NCI-H1417 (cell line): Measurements from ENCODE around the gene TRAPPC12.
"Not testable (repeated sequence)": the region's sequence is repeated elsewhere in the genome, so short reads cannot be mapped to it uniquely, and the experiment has no call there.

Experiments
- DNase-seq, 3 experiments: peaks; one replicate each; lab custom pipeline; 2025; lab: John Stamatoyannopoulos, UW

TRAPPC12 gene

GRCh38 chr2:3379647-3380534 lies at the start of gene TRAPPC12:
TSS of gene TRAPPC12 (plus strand) at chr2:3379694. CDS start at chr2:3387624, 7,930 bp downstream.
- DNase-seq, result peak; percentile 94 to 98 (median 97)

DNA sequence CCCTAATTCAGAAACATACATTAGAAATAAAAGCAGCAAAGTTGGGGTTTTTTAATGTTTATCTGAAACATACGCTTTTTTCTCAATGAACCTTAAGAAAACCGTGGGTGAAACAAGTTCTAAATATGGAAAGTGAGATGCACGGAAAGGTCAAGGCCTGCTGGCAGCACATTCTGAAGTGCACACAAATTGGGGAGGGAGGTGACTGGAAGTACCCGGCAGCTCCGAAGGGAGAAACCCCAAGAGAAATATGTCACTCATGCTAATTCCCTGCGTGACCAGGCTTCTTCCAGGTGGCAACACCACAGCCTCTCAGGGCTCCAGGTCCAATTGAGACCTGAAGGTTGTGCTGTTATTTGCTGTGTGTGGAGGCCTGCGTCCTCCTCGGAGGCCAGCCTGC lies 47.4 kb upstream of the TRAPPC12 start:
- no peak for DNase-seq

DNA sequence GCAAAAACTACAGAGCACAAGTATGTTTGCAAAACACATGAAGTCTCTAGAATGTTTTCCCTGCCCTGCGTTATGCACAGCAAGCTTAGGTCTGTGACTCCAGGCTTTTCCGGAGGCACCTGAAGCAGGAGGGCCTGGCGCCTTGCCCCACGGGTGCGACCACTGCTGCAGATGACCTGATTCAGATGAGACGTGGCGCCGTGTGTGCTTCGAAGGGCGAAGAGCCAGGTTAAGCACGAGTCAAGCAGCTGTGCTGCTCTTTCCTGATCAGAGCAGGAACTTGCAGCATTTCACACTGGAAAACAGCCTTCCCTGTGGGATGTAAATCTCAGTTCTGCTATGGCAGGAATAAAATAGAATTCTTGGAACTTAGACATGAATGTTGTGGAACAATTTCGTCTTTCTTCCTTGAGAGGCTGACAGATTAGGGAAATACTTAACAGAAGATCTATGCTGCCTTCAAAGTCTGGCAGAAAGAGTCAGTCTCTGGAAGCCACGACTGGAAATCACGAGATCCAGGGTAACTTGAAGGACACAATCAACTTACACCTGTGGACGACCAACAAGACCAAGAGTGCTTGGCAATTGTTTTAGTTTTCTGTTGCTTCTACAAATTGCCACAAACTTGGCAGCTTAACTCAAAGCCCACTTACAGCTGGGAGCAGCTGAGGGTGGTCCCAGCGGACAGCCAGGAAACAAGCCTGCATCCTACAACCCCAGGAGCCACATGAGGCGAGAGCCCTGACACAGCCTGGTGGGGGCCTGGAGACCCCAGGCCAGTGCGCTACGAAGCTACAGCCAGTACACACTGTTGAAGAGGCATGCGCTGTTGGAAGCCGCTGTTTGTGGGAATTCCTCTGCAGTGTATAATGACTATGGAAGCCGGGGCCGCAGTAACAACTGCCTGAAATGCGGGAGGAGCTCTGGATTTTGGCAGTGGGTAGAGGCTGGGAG lies 44.8 kb upstream of the TRAPPC12 start:
- DNase-seq, result no peak

DNA sequence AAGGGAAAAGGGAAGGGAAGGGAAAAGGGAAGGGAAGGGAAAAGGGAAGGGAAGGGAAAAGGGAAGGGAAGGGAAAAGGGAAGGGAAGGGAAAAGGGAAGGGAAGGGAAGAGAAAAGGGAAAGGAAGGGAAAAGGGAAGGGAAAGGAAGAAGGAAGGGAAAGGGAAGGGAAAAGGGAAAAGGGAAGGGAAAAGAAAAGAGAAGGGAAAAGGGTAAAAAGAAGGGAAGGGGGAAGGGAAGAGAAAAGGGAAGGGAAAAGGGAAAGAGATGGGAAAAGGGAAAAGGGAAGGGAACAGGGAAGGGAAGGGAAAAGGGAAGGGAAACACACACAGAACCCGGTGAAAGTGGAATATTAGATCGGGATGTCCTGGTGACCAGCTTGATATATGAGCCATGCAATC lies 42.6 kb upstream of the TRAPPC12 start:
- no peak for DNase-seq

DNA sequence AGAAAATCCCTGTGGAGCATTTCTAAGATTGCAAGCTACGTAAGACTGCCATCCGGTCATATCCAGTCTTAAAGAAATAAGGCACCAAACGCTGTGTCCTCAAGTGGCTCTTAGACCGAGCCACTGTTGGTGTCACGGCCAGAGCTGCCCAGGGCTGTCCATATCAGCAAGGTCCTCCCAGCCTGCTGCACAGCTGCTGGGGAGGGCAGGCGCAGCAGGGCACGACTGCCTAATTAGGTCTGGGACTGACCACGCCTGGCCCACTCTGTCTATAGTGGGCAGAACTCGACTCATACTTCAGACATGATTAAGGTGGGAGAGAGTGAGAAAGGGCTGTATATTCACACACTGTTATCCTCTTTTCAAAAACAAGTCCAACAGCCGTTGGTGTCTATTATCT lies 41.2 kb upstream of the TRAPPC12 start:
- no peak for DNase-seq

- DNase-seq, result no peak
These were observed 39.4 kb upstream of the TRAPPC12 start for GRCh38 chr2:3340144-3340543.

GRCh38 chr2:3341336-3341735 lies 38.2 kb upstream of the TRAPPC12 start:
- no peak for DNase-seq

- DNase-seq, result no peak
These were observed 37.2 kb upstream of the TRAPPC12 start for GRCh38 chr2:3342324-3342723.

- no peak for DNase-seq
These were observed 36.5 kb upstream of the TRAPPC12 start for GRCh38 chr2:3343012-3343411.

GRCh38 chr2:3344897-3345296 lies 34.6 kb upstream of the TRAPPC12 start:
- no peak for DNase-seq

- DNase-seq, result no peak
These were observed 33.9 kb upstream of the TRAPPC12 start for GRCh38 chr2:3345621-3346020.

DNA sequence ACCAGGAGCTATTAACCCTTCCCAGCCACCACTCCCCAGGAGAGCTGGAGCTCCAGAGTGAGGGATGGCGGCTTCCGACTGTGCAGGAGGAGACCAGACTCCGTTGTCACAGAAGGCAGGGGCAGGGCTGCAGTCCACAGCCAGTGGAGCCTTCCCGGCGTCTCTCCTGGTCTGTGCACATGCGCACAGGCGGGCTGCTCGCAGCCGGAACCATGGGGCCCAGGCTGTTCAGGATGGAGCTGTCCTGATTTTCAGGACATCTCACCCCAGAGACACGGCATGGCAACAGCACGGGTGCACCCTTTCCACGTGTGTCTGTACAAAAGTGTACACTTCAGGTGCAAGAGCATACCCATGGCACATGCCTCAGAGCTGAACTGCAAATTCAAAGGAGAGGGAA lies 30.7 kb upstream of the TRAPPC12 start:
- DNase-seq, result peak; percentile 75 to 89 (median 89)

GRCh38 chr2:3349211-3349693 lies 30.2 kb upstream of the TRAPPC12 start:
- DNase-seq, result peak; percentile 82 to 93 (median 89)

DNA sequence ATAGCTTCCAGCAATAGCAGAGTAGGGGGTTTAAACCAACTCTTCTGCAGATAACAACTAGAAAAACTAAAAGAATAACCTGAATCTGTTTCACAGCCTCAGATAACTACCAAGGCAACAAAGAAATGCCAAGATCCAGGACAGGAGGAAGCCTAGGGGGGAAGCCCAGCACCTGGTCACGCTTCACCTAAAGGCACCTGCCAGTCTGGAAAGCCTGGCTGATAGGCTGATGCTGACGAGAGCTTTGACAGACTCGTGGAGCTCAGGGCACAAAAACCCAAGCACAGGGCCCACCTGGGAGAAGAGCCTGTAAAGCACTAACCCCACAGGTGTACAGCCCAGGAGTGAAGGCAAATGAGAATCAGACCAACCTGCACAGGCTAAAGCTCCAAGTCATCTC lies 24.5 kb upstream of the TRAPPC12 start:
- peak in 2 of 3 experiments; percentile 6 to 87 for DNase-seq

DNA sequence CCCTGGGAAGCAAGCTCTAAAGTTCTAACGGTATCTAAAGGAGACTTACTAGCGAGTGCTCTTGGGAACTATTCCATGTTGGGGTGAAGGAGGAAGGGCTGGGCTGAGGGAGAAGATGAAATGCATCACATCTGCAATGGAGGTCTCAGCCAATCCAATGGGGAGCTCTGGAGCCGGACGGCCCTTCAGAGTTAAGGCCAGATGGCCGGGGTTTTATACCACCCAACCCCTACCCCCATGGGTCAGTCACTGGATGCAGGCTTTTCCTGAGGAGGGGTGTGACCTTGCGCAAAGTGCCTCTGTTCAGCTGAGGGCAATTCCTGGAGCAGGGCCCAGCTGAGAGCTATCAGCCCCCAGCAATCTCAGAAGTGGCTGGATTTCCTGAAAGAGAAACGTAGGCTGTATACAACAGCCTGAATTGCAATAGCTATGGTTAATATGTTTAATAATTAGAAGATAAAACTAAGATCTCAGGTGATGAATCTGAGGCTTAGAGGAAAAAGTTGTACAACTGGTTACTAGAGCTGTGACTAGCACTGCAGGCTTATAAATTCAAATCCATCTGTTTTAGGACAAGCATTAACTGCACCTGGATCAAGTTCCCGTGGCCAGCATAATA lies 23.4 kb upstream of the TRAPPC12 start:
- no peak for DNase-seq

GRCh38 chr2:3356799-3357198 lies 22.7 kb upstream of the TRAPPC12 start:
- DNase-seq, result no peak

- DNase-seq, result not testable (repeated sequence)
These were observed 22.0 kb upstream of the TRAPPC12 start for GRCh38 chr2:3357446-3357845.

- DNase-seq, result no peak
These were observed 21.6 kb upstream of the TRAPPC12 start for GRCh38 chr2:3357926-3358325.

- DNase-seq, result no peak
These were observed 17.7 kb upstream of the TRAPPC12 start for GRCh38 chr2:3361518-3362389.

DNA sequence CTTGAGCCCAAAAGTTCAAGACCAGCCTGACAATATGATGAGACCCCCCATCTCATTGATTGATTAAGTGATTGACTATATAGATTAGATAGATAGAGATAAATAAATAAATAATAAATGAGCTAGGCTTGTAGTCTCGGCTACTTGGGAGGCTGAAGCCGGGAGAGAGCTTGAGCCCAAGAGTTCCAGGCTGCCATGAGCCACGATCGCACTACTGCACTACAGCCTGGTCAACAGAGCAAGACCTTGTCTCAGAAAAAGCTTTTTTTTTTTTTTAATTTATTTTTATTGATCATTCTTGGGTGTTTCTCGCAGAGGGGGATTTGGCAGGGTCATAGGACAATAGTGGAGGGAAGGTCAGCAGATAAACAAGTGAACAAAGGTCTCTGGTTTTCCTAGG lies 14.3 kb upstream of the TRAPPC12 start:
- DNase-seq, result peak in 1 of 3 experiments; percentile 10

GRCh38 chr2:3368261-3368722 lies 11.2 kb upstream of the TRAPPC12 start:
- DNase-seq, result no peak
